Measurements from ENCODE around the gene CEP350. TPM values are rescaled to one million over a fixed set of nuclear protein-coding genes. Genes with fewer than 3 reads are reported as not detected.

The CEP350 gene
- polyA plus RNA-seq, 3 donors: 6.7 to 19.8 (median 9.0) TPM

GRCh38 chr1:180155182-180155682, 200.6 kb downstream of the CEP350 start:
- Histone ChIP-seq H3K9ac (ENCODE audit: insufficient read depth, low read length, poor library complexity, severe bottlenecking) (peak overlapping the region; percentile 93), H3K27me3 (ENCODE audit: control insufficient read depth in 2 of 2, insufficient read depth in 2 of 2, low read length in 2 of 2) (no peaks in the 10 kb centered on the region), H3K4me2 (replicated peaks; ENCODE audit: extremely low read depth, low read length, poor library complexity, severe bottlenecking) (peak overlapping the region; percentile 90), H3K36me3 (replicated peaks in 1 of 2; ENCODE audit: control insufficient read depth in 1 of 2, insufficient read depth in 2 of 2, low read length in 2 of 2) (peaks cover 0 to 5% of the 10 kb centered on the region in 2 donors), H2AFZ (ENCODE audit: insufficient read depth, low read depth, low read length, poor library complexity, severe bottlenecking) (peak overlapping the region; percentile 55), H3K4me3 (replicated peaks in 1 of 3; ENCODE audit: low read depth in 2 of 3, low read length in 3 of 3) (peak overlapping the region; percentile 83 to 96 (median 84)), H4K20me1 (ENCODE audit: insufficient read depth, low read length) (peaks cover 44% of the 10 kb centered on the region), H3K79me2 (ENCODE audit: insufficient read depth, low read length) (peaks cover 62% of the 10 kb centered on the region), H3K27ac (ENCODE audit: low read depth in 1 of 2, low read length in 2 of 2) (peak overlapping the region; percentile 70 to 93), H3K4me1 (ENCODE audit: control insufficient read depth in 1 of 2, insufficient read depth in 2 of 2, low read length in 2 of 2) (peaks cover 71 to 80% of the 10 kb centered on the region in 2 donors), H3K9me3 (replicated peaks in 1 of 2; ENCODE audit: control insufficient read depth in 1 of 2, insufficient read depth in 1 of 2, low read length in 2 of 2) (no peaks in the 10 kb centered on the region)
- DNase-seq: peak; percentile 34 to 45 (median 42)
- under 1% methylated on average over 23 of the region's 29 CpGs for WGBS (ENCODE audit: insufficient coverage)
- peak overlapping the region; percentile 97 to 100 for H3K4me3 Mint-ChIP-seq
- peaks cover 78% of the 10 kb centered on the region for H3K4me1 Mint-ChIP-seq
- peaks cover 23 to 28% of the 10 kb centered on the region in 2 donors for H3K36me3 Mint-ChIP-seq
- peak overlapping the region; percentile 93 to 98 (median 97) for H3K27ac Mint-ChIP-seq
- peaks cover 0 to 3% (median 0%) of the 10 kb centered on the region in 7 donors for H3K9me3 Mint-ChIP-seq
- H3K27me3 Mint-ChIP-seq (ENCODE audit: low read depth in 3 of 3): peaks cover 0 to 5% (median 0%) of the 10 kb centered on the region in 3 donors
- TF ChIP-seq CTCF (IDR thresholded peaks at IDR 0.05): no peak
- intact Hi-C loops (cut with micrococcal nuclease): loop anchor here in 1 of 2 donors (10.0 kb wide), 1 partner anchor 270 kb away; the partner anchor contains the start of gene TOR1AIP1

- no peak for TF ChIP-seq CTCF (IDR thresholded peaks at IDR 0.05)
- Mint-ChIP-seq H3K27ac (peak overlapping the region; percentile 92 to 98 (median 96)), H3K27me3 (ENCODE audit: low read depth in 3 of 3) (peaks cover 0 to 2% (median 0%) of the 10 kb centered on the region in 3 donors), H3K36me3 (peaks cover 23 to 28% of the 10 kb centered on the region in 2 donors), H3K9me3 (peaks cover 0 to 1% (median 0%) of the 10 kb centered on the region in 7 donors), H3K4me3 (peak overlapping the region; percentile 78 to 100), H3K4me1 (peaks cover 75% of the 10 kb centered on the region)
- peak; percentile 72 to 85 (median 78) for DNase-seq
- Histone ChIP-seq H3K4me2 (replicated peaks; ENCODE audit: extremely low read depth, low read length, poor library complexity, severe bottlenecking) (peak overlapping the region; percentile 90), H3K4me3 (replicated peaks in 1 of 3; ENCODE audit: low read depth in 2 of 3, low read length in 3 of 3) (peak overlapping the region; percentile 83 to 96 (median 84)), H3K9ac (ENCODE audit: insufficient read depth, low read length, poor library complexity, severe bottlenecking) (peak overlapping the region; percentile 93), H3K27ac (ENCODE audit: low read depth in 1 of 2, low read length in 2 of 2) (peak overlapping the region; percentile 70 to 93), H3K36me3 (replicated peaks in 1 of 2; ENCODE audit: control insufficient read depth in 1 of 2, insufficient read depth in 2 of 2, low read length in 2 of 2) (peaks cover 0 to 5% of the 10 kb centered on the region in 2 donors), H2AFZ (ENCODE audit: insufficient read depth, low read depth, low read length, poor library complexity, severe bottlenecking) (no peak overlapping the region), H4K20me1 (ENCODE audit: insufficient read depth, low read length) (peaks cover 53% of the 10 kb centered on the region), H3K9me3 (replicated peaks in 1 of 2; ENCODE audit: control insufficient read depth in 1 of 2, insufficient read depth in 1 of 2, low read length in 2 of 2) (no peaks in the 10 kb centered on the region), H3K79me2 (ENCODE audit: insufficient read depth, low read length) (peaks cover 72% of the 10 kb centered on the region), H3K4me1 (ENCODE audit: control insufficient read depth in 1 of 2, insufficient read depth in 2 of 2, low read length in 2 of 2) (peaks cover 67 to 77% of the 10 kb centered on the region in 2 donors), H3K27me3 (ENCODE audit: control insufficient read depth in 2 of 2, insufficient read depth in 2 of 2, low read length in 2 of 2) (no peaks in the 10 kb centered on the region)
- intact Hi-C loops (cut with micrococcal nuclease): loop anchor here in 1 of 2 donors (10.0 kb wide), 1 partner anchor 271 kb away; the partner anchor contains the start of gene TOR1AIP1
- WGBS (ENCODE audit: insufficient coverage): 0% methylated on average over 2 of the region's 4 CpGs
Observed at GRCh38 chr1:180156201-180156600, 201.6 kb downstream of the CEP350 start.

Measured in CD14-positive monocyte (primary cell).